GM12864 (cell line): ENCODE data around the gene THOP1.

ENCODE experiments used
- DNase-seq: peaks from one replicate; pipeline ENCODE4 v3.0.0-alpha.2; 2011; ENCODE audit warnings: low read depth
- H3K4me3 ChIP-seq: 2 replicates; pipeline ENCODE4 v1.5.1; 2011; ENCODE audit warnings: mild to moderate bottlenecking, low read depth, low read length, control low read depth
- TF ChIP-seq, protein P1 (sequence below): IDR thresholded peaks from 2 replicates; pipeline ENCODE4 v1.5.1; 2011; ENCODE audit warnings: low read depth, mild to moderate bottlenecking, moderate library complexity, low read length, control low read depth, inconsistent platforms; ENCODE audit errors: missing control alignments

Gene THOP1

GRCh38 chr19:2756921-2757881, 28.1 kb upstream of the THOP1 start:
- no peak for DNase-seq
- no peak overlapping the region for H3K4me3 ChIP-seq
- TF ChIP-seq, protein P1, sequence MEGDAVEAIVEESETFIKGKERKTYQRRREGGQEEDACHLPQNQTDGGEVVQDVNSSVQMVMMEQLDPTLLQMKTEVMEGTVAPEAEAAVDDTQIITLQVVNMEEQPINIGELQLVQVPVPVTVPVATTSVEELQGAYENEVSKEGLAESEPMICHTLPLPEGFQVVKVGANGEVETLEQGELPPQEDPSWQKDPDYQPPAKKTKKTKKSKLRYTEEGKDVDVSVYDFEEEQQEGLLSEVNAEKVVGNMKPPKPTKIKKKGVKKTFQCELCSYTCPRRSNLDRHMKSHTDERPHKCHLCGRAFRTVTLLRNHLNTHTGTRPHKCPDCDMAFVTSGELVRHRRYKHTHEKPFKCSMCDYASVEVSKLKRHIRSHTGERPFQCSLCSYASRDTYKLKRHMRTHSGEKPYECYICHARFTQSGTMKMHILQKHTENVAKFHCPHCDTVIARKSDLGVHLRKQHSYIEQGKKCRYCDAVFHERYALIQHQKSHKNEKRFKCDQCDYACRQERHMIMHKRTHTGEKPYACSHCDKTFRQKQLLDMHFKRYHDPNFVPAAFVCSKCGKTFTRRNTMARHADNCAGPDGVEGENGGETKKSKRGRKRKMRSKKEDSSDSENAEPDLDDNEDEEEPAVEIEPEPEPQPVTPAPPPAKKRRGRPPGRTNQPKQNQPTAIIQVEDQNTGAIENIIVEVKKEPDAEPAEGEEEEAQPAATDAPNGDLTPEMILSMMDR: no peak

DNA sequence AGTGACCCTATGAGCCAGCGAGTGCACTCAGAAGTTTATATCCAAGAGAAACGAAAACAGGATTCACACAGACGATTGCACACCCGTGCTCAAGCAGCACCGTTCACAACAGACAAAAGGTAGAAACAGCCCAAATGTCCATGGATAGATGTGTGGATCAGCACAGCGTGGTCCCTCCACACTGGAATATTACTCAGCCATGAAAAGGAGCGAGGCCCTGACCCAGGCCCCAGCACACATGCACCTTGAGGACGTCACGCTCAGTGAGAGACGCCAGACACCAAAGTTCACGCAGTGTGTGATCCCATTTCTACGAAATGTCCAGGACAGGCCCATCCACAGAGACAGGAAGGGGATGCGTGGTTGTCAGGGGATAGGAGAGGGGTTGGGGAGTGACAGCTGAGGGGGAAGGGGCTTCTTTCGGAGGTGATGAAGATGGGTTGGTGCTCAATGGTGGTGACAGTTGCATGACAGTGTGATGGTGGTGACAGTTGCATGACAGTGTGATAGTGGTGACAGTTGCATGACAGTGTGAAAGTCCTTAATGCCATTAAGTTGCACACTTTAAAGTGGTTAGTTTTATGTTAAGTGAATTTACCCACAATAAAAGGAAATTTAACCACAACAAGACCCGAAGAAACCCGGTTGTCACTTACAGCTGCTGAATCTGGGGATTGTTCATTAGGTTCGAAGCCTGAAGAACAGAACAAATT, 26.5 kb upstream of the THOP1 start:
- TF ChIP-seq, protein P1: no peak
- no peak for DNase-seq
- H3K4me3 ChIP-seq: no peak overlapping the region

DNA sequence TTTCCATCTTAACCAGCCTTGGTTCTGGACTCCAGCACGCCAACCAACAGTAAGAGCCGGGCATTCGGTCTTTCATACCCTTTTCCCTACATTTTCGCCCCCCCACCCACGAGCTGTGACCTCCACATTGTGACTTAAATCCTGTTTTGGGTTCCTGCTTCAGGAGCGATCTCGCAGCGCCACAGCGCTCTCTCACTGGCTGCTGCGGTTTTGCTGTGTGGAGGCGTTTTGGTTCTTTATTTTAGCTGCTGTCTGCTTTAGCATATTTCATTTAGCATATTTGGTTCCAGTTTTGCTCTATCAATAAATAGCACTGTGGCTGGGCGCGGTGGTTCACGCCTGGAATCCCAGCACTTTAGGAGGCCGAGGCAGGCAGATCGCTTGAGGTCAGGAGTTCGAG, 25.9 kb upstream of the THOP1 start:
- TF ChIP-seq, protein P1: no peak
- no peak overlapping the region for H3K4me3 ChIP-seq
- DNase-seq: no peak

DNA sequence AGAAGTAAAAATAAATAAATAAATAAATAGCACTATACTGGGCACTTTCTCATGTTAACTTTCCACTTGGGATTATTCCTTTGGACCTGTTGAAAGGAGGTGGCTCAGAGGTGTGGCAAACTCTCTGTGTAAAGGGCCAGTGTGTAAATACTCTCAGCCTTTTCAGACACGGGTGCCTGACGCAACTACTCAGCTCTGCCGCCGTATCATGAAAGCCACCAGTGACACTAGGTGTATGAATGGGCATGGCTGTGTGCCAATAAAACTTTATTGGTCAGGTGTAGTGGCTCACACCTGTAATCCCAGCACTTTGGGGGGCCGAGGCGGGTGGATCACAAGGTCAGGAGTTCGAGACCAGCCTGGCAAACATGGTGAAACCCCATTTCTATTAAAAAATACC, 25.3 kb upstream of the THOP1 start:
- TF ChIP-seq, protein P1: no peak
- no peak overlapping the region for H3K4me3 ChIP-seq
- no peak for DNase-seq

DNA sequence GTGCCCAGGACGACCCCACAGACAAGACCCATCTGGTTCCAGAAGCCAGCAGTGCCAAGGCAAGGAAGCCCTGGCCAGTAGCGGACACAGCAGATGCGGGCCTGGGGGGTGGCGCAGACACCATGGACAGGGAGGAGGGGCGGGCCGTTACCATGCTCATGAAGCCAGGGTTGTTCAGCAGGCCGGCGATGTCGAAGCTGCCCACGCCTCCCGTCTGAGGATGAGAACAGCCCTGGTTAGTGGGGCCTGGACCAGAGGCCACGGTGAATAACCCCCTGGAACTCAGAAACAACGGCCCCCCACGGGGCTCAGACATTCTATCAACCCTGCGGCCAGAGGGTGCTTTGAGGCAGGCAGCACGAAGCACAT, 24.0 kb upstream of the THOP1 start:
- TF ChIP-seq, protein P1: no peak
- H3K4me3 ChIP-seq: no peak overlapping the region
- no peak for DNase-seq

DNA sequence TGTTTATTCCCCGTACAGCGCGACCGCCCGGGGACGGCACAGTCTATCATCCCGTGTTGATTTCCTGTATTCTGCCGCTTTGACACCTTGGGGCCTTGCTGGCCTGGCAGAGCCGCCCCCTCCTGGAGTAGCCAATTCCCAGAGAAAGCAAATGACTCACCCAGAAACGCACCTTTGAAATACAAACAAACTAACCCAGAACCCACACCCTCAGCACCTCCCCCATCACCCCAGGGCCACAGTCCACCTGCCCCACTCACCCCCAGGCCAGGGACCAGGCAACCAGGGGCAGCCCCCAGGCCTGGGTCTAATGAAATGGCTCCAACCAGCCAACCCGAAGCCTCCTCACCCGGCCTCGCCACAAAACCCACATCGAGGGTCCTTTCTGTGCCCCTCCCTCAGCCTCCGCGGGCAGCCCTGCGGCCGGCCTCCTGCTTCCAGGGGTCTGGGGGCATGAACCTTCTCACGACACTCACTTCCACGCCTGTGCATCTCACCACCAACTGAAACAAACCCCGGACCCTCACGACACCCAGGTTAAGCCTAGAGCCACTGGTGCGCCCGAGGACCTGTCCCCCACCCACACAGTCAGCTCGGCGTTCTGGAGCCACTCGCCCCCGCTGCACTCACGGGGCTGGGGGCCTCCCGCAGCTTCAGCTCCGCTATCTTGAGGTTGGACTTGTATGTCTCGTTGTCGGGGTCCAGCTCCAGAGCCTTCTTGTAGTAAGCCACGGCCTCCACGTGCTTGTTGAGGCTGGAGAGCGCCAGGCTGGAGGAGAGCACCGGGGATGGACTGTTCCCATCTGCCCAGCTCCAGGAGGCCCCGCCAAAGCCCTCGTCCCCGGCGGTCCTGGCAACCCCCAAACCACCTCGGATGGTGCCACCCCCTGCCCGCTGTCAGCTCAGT, 23.2 kb upstream of the THOP1 start:
- TF ChIP-seq, protein P1: no peak
- no peak overlapping the region for H3K4me3 ChIP-seq
- no peak for DNase-seq
